ENCODE measurements around the gene OSGEPL1.

DNA sequence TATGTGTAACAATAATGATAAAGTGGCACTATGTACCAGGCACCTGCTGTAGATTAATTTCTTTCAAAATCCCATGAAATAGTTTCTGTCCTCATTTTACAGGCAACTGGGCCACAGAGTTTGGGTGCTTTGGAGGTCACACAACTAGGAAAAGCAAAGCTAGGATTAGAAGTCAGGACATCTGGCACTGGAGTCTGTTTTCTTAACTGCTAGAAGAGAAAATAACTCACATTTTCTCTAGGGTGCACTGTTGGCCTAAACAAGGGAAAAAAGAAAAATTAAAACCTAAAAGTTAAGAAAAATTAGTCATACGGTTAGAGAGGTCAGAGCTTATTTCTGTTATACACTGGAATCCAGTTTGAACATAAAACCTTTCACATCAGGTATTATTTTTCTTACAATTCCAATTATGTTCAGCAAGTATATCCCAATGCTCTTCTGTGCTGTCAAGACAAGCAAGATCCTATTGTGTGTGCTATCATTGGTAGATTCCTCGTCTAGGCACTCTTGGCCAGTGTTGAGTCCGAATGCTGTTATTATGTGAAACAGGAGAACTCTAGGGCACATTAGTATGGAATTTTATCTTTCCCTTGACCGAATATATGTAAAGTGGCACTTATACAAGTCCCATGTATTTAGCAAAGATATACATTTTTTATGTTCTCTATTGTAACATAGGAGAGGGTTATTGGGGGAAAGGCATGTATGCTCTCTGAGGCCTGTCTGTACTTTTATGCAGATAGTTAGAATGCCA is 1.5 kb upstream of the OSGEPL1 start:
- TF ChIP-seq, protein P1, sequence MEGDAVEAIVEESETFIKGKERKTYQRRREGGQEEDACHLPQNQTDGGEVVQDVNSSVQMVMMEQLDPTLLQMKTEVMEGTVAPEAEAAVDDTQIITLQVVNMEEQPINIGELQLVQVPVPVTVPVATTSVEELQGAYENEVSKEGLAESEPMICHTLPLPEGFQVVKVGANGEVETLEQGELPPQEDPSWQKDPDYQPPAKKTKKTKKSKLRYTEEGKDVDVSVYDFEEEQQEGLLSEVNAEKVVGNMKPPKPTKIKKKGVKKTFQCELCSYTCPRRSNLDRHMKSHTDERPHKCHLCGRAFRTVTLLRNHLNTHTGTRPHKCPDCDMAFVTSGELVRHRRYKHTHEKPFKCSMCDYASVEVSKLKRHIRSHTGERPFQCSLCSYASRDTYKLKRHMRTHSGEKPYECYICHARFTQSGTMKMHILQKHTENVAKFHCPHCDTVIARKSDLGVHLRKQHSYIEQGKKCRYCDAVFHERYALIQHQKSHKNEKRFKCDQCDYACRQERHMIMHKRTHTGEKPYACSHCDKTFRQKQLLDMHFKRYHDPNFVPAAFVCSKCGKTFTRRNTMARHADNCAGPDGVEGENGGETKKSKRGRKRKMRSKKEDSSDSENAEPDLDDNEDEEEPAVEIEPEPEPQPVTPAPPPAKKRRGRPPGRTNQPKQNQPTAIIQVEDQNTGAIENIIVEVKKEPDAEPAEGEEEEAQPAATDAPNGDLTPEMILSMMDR (conservative IDR thresholded peaks at IDR 0.05; ENCODE audit: low read length), result peak; percentile 37
- TF ChIP-seq EZH2phosphoT487 (IDR thresholded peaks at IDR 0.05; ENCODE audit: borderline replicate concordance), result no peak
